ENCODE measurements around the gene NUP107. TPM values are rescaled to one million over a fixed set of nuclear protein-coding genes. Genes with fewer than 3 reads are reported as not detected.
A peak's percentile ranks its signal among the peaks of the same experiment; 100 is the strongest.
"Not testable (repeated sequence)": the region's sequence is repeated elsewhere in the genome, so short reads cannot be mapped to it uniquely, and the experiment has no call there.

NUP107 gene
- total RNA-seq (10 to 100 TPM; 18.0 to 51.6 (median 31.7) TPM), polyA plus RNA-seq (10 to 100 TPM; 13.1 to 28.6 (median 21.8) TPM)
- long read RNA-seq, donor 1, full-length matches to known transcripts = 5 of 5 reads
- long read RNA-seq, donor 1, partial matches to known transcripts = 0 of 5 reads
- long read RNA-seq, donor 1, other reads (novel, unspliced or antisense) = 0 of 5 reads
- long read RNA-seq, donor 2, full-length matches to known transcripts = 1 of 1 reads
- long read RNA-seq, donor 2, partial matches to known transcripts = 0 of 1 reads
- long read RNA-seq, donor 2, other reads (novel, unspliced or antisense) = 0 of 1 reads
- long read RNA-seq, donor 3, full-length matches to known transcripts = 1 of 11 reads
- long read RNA-seq, donor 3, partial matches to known transcripts = 10 of 11 reads
- long read RNA-seq, donor 3, other reads (novel, unspliced or antisense) = 0 of 11 reads
- long read RNA-seq, donor 4, full-length matches to known transcripts = 3 of 11 reads
- long read RNA-seq, donor 4, partial matches to known transcripts = 7 of 11 reads
- long read RNA-seq, donor 4, other reads (novel, unspliced or antisense) = 1 of 11 reads
- long read RNA-seq, donor 5, full-length matches to known transcripts = 17 of 19 reads
- long read RNA-seq, donor 5, partial matches to known transcripts = 1 of 19 reads
- long read RNA-seq, donor 5, other reads (novel, unspliced or antisense) = 1 of 19 reads
- long read RNA-seq, donor 6, full-length matches to known transcripts = 4 of 9 reads
- long read RNA-seq, donor 6, partial matches to known transcripts = 4 of 9 reads
- long read RNA-seq, donor 6, other reads (novel, unspliced or antisense) = 1 of 9 reads
- long read RNA-seq, donor 7, full-length matches to known transcripts = 1 of 8 reads
- long read RNA-seq, donor 7, partial matches to known transcripts = 7 of 8 reads
- long read RNA-seq, donor 7, other reads (novel, unspliced or antisense) = 0 of 8 reads
- long read RNA-seq, donor 8, full-length matches to known transcripts = 3 of 3 reads
- long read RNA-seq, donor 8, partial matches to known transcripts = 0 of 3 reads
- long read RNA-seq, donor 8, other reads (novel, unspliced or antisense) = 0 of 3 reads
- long read RNA-seq, donor 9, full-length matches to known transcripts = 1 of 8 reads
- long read RNA-seq, donor 9, partial matches to known transcripts = 7 of 8 reads
- long read RNA-seq, donor 9, other reads (novel, unspliced or antisense) = 0 of 8 reads
- long read RNA-seq, donor 10, full-length matches to known transcripts = 2 of 2 reads
- long read RNA-seq, donor 10, partial matches to known transcripts = 0 of 2 reads
- long read RNA-seq, donor 10, other reads (novel, unspliced or antisense) = 0 of 2 reads

DNA sequence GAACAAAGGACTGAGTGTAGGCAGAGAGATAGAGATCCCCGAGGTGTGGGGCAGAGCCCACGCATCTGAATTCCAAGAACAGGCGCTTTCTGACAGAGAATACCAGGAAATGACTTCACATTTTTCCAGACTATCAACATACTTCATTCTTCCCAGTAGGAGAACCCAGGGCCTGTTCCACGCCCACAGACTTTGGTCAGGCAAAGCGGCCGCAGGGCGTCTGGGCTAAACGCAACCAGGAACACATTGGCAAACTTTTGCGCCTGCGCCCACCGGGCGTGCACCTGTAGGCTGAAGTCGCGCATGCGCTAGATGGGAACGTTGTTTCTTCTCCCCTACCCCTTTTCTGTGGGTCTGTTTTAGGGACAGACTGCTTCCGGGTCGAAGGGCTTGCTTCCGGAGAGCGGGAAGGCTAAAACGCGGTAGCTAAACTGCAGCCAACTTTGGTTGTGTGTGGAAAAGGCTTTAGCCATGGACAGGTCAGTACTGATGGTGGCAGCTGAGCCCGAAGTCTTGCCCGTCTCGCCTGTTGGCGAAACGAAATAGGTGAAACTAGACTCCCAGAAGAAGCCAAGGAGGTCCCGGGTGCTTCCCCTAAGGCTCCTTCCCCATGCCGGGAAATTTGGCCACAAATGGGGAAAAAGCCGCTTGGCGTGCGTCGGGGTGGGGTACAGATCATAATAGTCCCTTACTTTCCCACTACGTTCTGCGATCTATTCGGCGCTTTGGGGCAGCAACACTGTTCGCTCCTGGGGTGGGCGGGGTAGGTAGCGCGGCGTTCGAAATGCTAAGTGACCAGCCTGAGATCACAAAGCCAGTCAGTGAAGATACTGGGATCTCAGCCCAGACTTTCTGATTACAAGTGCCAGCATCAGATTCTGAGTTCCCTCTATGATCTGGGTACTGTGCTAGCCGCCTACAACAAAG, at the start of gene NUP107:
TSS of gene NUP107 (plus strand) at position 384 of the 927 bp plus-strand sequence. CDS start at position 472, 88 bp downstream.
- WGBS, 4 donors = 0 to 1% (median 0%) methylated on average over 22 to 44 of the region's 44 CpGs
- peak; percentile 98 to 100 (median 99) for DNase-seq
- H3K27me3 ChIP-seq = no peaks in the 10 kb centered on the region
- peak; percentile 18 to 70 for TF ChIP-seq POLR2A (IDR thresholded peaks at IDR 0.05)
- TF ChIP-seq, protein P1, sequence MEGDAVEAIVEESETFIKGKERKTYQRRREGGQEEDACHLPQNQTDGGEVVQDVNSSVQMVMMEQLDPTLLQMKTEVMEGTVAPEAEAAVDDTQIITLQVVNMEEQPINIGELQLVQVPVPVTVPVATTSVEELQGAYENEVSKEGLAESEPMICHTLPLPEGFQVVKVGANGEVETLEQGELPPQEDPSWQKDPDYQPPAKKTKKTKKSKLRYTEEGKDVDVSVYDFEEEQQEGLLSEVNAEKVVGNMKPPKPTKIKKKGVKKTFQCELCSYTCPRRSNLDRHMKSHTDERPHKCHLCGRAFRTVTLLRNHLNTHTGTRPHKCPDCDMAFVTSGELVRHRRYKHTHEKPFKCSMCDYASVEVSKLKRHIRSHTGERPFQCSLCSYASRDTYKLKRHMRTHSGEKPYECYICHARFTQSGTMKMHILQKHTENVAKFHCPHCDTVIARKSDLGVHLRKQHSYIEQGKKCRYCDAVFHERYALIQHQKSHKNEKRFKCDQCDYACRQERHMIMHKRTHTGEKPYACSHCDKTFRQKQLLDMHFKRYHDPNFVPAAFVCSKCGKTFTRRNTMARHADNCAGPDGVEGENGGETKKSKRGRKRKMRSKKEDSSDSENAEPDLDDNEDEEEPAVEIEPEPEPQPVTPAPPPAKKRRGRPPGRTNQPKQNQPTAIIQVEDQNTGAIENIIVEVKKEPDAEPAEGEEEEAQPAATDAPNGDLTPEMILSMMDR (IDR thresholded peaks at IDR 0.05) = peak in 4 of 6 experiments; percentile 18 to 42 (median 28)
- peak within 1 kb of the TSS; percentile 44 to 89 (median 77) for H3K4me3 ChIP-seq
- H3K27ac ChIP-seq = peak within 1 kb of the TSS in 4 of 5 donors; percentile 71 to 79 (median 74)
- H3K4me1 ChIP-seq (replicated peaks in 1 of 2) = peaks cover 5 to 8% of the 10 kb centered on the region in 2 donors
- peaks cover 0 to 1% of the 10 kb centered on the region in 2 donors for H3K36me3 ChIP-seq (replicated peaks in 1 of 2)
- intact Hi-C loops (cut with DNase I) = loop anchor here in 1 of 2 donors (10.0 kb wide), 2 partner anchors 72 to 322 kb away; partner anchors contain the start of gene RAP1B
- no peaks in the 10 kb centered on the region for H3K9me3 ChIP-seq (replicated peaks in 1 of 3)

DNA sequence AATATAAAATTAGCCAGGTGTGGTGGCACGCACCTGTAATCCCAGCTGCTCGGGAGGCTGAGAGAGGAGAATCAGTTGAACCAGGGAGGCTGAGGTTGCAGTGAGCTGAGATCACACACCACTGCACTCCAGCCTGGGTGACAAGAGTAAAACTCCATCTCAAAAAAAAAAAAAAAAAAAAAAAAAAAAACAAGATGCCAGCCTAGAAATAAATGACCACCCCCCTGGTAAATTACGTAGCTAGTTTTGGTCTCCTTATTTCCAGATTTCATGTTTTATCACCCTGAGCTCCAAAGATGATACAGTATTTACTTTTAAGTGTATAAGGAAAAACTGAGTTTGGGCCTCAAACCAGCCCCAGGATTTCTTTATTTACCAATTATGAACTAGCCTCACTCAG, 49.3 kb upstream of the NUP107 start:
- H3K9me3 ChIP-seq (replicated peaks in 1 of 3); H3K36me3 ChIP-seq (replicated peaks in 1 of 2); DNase-seq; intact Hi-C loops (cut with DNase I); H3K27me3 ChIP-seq; H3K4me3 ChIP-seq; H3K27ac ChIP-seq: not testable (repeated sequence)
- peaks cover 17 to 56% of the 10 kb centered on the region in 2 donors for H3K4me1 ChIP-seq (replicated peaks in 1 of 2)
- WGBS, 4 donors = 93 to 98% (median 96%) methylated on average over 3 of the region's 3 CpGs

- no peak for DNase-seq
- H3K36me3 ChIP-seq (replicated peaks in 1 of 2) = no peaks in the 10 kb centered on the region
- H3K27ac ChIP-seq = no peak overlapping the region
- H3K4me3 ChIP-seq = no peak overlapping the region
- 75 to 79% (median 77%) methylated on average over 3 of the region's 3 CpGs for WGBS, 4 donors
- H3K27me3 ChIP-seq = no peaks in the 10 kb centered on the region
- intact Hi-C loops (cut with DNase I) = no loop called here
- no peak for TF ChIP-seq POLR2A (IDR thresholded peaks at IDR 0.05)
- TF ChIP-seq, protein P1 (IDR thresholded peaks at IDR 0.05) = no peak
- H3K9me3 ChIP-seq (replicated peaks in 1 of 3) = no peaks in the 10 kb centered on the region
- H3K4me1 ChIP-seq (replicated peaks in 1 of 2) = peaks cover 17 to 54% of the 10 kb centered on the region in 2 donors
Observed at GRCh38 chr12:68638171-68638570, 48.6 kb upstream of the NUP107 start.

Data from adrenal gland (tissue), 19 donors.